ENCODE data around the gene SEZ6L2. TPM values are rescaled to one million over a fixed set of nuclear protein-coding genes. Genes with fewer than 3 reads are reported as not detected.
"Not testable (repeated sequence)": the region's sequence is repeated elsewhere in the genome, so short reads cannot be mapped to it uniquely, and the experiment has no call there.

SEZ6L2 gene
- total RNA-seq, 4 donors from 2014 or later = 0.20 to 1.7 (median 0.56) TPM

- intact Hi-C loops (cut with DNase I; ENCODE audit: low total_unique reads) = no loop called here
- peak in 1 of 2 donors; percentile 30 for ATAC-seq
- H3K9me3 ChIP-seq = no peaks in the 10 kb centered on the region
- no peak for DNase-seq
- H3K27me3 ChIP-seq = peaks cover 0 to 3% (median 0%) of the 10 kb centered on the region in 3 donors
- no peaks in the 10 kb centered on the region for H3K36me3 ChIP-seq
- H3K27ac ChIP-seq = no peak overlapping the region
- no peak for TF ChIP-seq POLR2A (IDR thresholded peaks at IDR 0.05)
- TF ChIP-seq CTCF (IDR thresholded peaks at IDR 0.05 in 4 of 5, conservative IDR thresholded peaks at IDR 0.05 in 1 of 5) = no peak
- H3K4me1 ChIP-seq = no peaks in the 10 kb centered on the region
- in situ Hi-C loops (cut with MboI; ENCODE audit: low sequenced_read_pairs in 4 of 4) = no loop called here
- no peak overlapping the region for H3K4me3 ChIP-seq
Observed at GRCh38 chr16:29891525-29892457, 7.6 kb downstream of the SEZ6L2 start.

- in situ Hi-C loops (cut with MboI; ENCODE audit: low sequenced_read_pairs in 4 of 4); intact Hi-C loops (cut with DNase I; ENCODE audit: low total_unique reads); H3K27me3 ChIP-seq: not testable (repeated sequence)
Observed at GRCh38 chr16:29889372-29889771, 10.0 kb downstream of the SEZ6L2 start.

GRCh38 chr16:29883987-29884386 is 15.4 kb downstream of the SEZ6L2 start:
- Histone ChIP-seq H3K27ac (no peak overlapping the region), H3K36me3 (no peaks in the 10 kb centered on the region), H3K9me3 (no peaks in the 10 kb centered on the region), H3K27me3 (peaks cover 0 to 10% (median 7%) of the 10 kb centered on the region in 3 donors), H3K4me1 (no peaks in the 10 kb centered on the region), H3K4me3 (no peak overlapping the region)
- no peak for ATAC-seq
- DNase-seq = no peak
- intact Hi-C loops (cut with DNase I; ENCODE audit: low total_unique reads) (no loop called here), in situ Hi-C loops (cut with MboI; ENCODE audit: low sequenced_read_pairs in 4 of 4) (no loop called here)
- TF ChIP-seq CTCF (IDR thresholded peaks at IDR 0.05 in 4 of 5, conservative IDR thresholded peaks at IDR 0.05 in 1 of 5) (no peak), POLR2A (IDR thresholded peaks at IDR 0.05) (no peak)

More at GRCh38 chr16:29889372-29889771, 10.0 kb downstream of the SEZ6L2 start:
- not testable (repeated sequence) for DNase-seq, H3K36me3 ChIP-seq, H3K9me3 ChIP-seq, H3K27ac ChIP-seq, H3K4me3 ChIP-seq, H3K4me1 ChIP-seq, ATAC-seq

GRCh38 chr16:29881050-29881449 is 18.3 kb downstream of the SEZ6L2 start:
- no peak overlapping the region for H3K27ac ChIP-seq
- H3K4me1 ChIP-seq = no peaks in the 10 kb centered on the region
- ATAC-seq = no peak
- no peak for TF ChIP-seq CTCF (IDR thresholded peaks at IDR 0.05 in 4 of 5, conservative IDR thresholded peaks at IDR 0.05 in 1 of 5)
- no peak for TF ChIP-seq POLR2A (IDR thresholded peaks at IDR 0.05)
- intact Hi-C loops (cut with DNase I; ENCODE audit: low total_unique reads) (no loop called here), in situ Hi-C loops (cut with MboI; ENCODE audit: low sequenced_read_pairs in 4 of 4) (no loop called here)
- H3K36me3 ChIP-seq = no peaks in the 10 kb centered on the region
- H3K27me3 ChIP-seq = peaks cover 22 to 39% (median 37%) of the 10 kb centered on the region in 3 donors
- no peak overlapping the region for H3K4me3 ChIP-seq
- no peaks in the 10 kb centered on the region for H3K9me3 ChIP-seq
- no peak for DNase-seq

- peaks cover 30 to 47% (median 39%) of the 10 kb centered on the region in 3 donors for H3K27me3 ChIP-seq
- no peak for ATAC-seq
- H3K4me1 ChIP-seq = no peaks in the 10 kb centered on the region
- DNase-seq = no peak
- no peak overlapping the region for H3K4me3 ChIP-seq
- no peaks in the 10 kb centered on the region for H3K9me3 ChIP-seq
- intact Hi-C loops (cut with DNase I; ENCODE audit: low total_unique reads) (no loop called here), in situ Hi-C loops (cut with MboI; ENCODE audit: low sequenced_read_pairs in 4 of 4) (no loop called here)
- H3K36me3 ChIP-seq = no peaks in the 10 kb centered on the region
- TF ChIP-seq CTCF (IDR thresholded peaks at IDR 0.05 in 4 of 5, conservative IDR thresholded peaks at IDR 0.05 in 1 of 5) = no peak
- TF ChIP-seq POLR2A (IDR thresholded peaks at IDR 0.05) = no peak
- H3K27ac ChIP-seq = no peak overlapping the region
Observed at GRCh38 chr16:29878172-29878571, 21.2 kb downstream of the SEZ6L2 start.

All from gastrocnemius medialis (tissue), 4 donors.